Astrocyte (in vitro differentiated cells and primary cell): ENCODE measurements around the gene RAX.

Experiments used
- CTCF ChIP-seq: IDR thresholded peaks from 2 replicates; pipeline ENCODE4 v1.5.1; 2011; ENCODE audit warnings: low read depth, mild to moderate bottlenecking, inconsistent platforms, low read length, moderate library complexity; ENCODE audit not compliant: insufficient read depth
- EZH2 ChIP-seq: IDR thresholded peaks from 2 replicates; pipeline ENCODE4 v1.6.1; 2012; ENCODE audit warnings: mild to moderate bottlenecking, low read length, inconsistent platforms; ENCODE audit not compliant: insufficient read depth

- TF ChIP-seq CTCF (no peak), EZH2 (no peak)
Observed at GRCh38 chr18:59229701-59230443, 43.4 kb downstream of the RAX start.
